CD4-positive, alpha-beta T cell treated with Interleukin-21 for 1 hour (primary cell): ENCODE results near the gene AP1B1.
"Not testable (repeated sequence)": the region's sequence is repeated elsewhere in the genome, so short reads cannot be mapped to it uniquely, and the experiment has no call there.

ENCODE experiments used
- DNase-seq: peaks from one replicate; pipeline ENCODE4 v3.0.0-alpha.2; 2020

The AP1B1 gene

GRCh38 chr22:29346659-29347058 lies 41.7 kb downstream of the AP1B1 start:
- DNase-seq = no peak

- DNase-seq = no peak
Observed at GRCh38 chr22:29345932-29346331, 42.4 kb downstream of the AP1B1 start.

DNA sequence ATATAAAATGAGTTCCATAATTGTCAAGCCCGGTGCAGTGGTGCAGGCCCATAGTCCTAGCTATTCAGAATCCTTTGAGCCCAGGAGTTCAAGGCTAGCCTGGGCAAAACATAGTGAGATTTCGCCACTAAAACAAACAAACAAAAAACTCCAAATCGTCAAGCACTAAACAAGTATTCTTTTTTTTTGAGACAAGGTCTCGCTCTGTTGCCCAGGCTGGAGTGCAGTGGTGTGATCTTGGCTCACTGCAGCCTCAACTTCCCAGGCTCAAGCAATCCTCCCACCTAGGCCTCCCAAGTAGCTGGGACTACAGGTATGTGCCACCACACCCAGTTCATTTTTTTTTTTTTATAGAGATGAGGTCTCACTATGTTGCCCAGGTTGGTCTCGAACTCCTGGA lies 43.5 kb downstream of the AP1B1 start:
- DNase-seq = not testable (repeated sequence)

DNA sequence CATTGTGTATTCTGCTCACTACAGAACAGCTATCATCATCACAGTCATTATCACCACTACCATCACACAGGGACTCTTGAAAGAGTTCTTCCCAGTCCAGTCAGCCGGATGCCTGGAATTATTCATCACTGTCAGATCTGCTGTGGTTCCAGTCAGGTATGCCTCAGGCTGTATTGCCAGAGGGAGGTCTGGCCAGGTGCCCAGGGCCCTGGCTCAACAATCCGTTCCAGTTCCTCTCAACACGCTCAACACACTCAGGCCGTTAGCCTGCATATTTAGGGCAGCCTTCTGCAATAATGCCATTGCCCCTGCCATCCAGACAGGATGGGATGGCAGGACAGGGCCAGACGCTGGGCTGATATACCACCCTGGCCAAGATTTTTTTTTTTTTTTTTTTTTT lies 44.2 kb downstream of the AP1B1 start:
- no peak for DNase-seq

- DNase-seq = no peak
Observed at GRCh38 chr22:29343313-29343805, 45.0 kb downstream of the AP1B1 start.

- no peak for DNase-seq
Observed at GRCh38 chr22:29342577-29343312, 45.6 kb downstream of the AP1B1 start.

DNA sequence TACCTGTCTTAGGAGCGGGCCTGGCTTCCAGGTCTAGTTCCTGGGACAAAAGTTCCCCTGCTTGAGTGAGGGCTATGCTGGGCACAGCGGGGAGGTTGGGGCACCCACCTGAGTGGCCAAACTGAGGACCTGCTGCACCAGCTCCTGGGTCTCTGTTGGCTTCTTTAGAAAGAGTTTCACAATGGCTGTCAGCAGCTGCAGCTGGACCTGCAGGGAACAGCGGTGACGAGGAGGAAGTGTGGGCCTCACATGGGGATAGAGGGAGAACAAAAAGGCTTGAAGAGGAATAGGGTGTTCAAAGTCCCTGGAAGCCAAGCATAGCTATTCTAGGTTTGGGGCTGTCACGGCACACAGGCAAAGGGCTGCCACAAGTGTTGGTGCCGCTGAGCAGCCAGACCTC lies 46.2 kb downstream of the AP1B1 start:
- DNase-seq = no peak

GRCh38 chr22:29341849-29342127 lies 46.6 kb downstream of the AP1B1 start:
- DNase-seq = no peak

DNA sequence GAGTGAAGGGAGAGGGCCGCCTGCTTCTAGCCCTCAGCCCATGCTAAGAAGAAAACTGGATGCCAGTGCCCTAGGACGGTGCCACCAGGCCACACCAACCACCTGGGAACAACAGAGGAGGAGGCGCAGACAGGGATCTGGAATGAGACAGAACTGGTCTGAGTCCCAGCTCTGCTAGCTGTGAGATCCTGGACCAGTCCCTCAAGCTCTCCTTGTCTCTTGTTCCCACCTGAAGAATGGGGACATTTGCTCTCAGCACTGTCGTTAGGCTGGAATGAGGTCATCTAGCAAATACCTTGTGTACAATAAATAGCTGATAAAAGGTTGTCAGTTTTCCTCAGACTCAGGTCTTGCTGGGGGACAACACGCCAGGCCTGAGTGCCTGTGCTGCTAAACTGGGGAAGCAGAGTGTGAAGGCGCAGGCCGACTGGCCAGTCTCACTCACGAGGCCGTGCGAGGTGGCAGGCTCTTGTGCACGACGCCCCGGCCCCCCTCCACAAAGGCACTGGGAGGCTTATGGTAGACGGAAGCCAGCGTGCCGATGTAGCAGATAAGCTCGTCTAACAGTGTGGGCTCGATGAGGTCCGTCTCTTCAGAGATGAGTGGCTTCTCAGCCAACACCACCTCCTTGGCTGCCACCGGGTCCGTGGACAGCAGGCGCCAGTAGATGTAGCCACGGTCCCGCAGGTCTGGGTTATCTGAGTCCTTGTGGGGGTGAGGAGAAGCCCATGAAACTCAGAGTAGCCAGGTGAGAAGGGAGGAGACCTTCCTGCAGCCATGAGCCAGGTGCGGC lies 47.1 kb downstream of the AP1B1 start:
- DNase-seq = no peak

- DNase-seq = no peak
Observed at GRCh38 chr22:29340566-29340965, 47.8 kb downstream of the AP1B1 start.

- DNase-seq = no peak
Observed at GRCh38 chr22:29339381-29340235, 48.8 kb downstream of the AP1B1 start.

- DNase-seq = no peak
Observed at GRCh38 chr22:29338398-29338797, 50.0 kb downstream of the AP1B1 start.

DNA sequence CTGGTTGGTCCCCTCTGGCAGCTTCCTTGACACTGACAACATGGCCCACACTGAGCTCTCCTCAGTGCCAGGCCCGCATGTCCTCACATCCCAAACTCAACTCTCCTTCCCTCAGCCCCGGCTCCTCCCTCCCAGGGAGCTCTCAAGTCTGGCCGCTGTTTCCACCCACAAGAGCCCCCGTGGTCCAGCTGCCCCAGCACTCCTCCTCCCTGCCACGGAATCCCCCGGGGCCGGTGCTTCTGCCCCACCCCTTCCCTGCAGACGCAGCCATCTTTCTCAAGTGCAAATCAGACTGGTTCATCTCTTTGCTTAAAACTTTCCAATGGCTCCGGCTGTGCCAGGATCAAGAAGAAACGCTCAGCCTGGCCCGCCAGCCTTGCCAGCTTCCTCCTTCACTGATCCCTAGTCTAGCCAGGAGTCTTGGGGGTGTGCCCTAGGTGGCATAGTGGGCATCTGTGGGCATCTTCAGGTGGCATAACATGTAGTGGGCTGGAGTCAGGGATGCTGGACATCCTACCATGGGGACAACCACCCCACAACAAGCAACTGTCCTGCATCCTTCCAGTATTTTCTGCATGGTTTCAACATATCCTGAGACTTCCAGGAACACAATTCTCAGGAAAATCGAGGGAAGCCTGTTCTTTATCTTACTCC lies 50.6 kb downstream of the AP1B1 start:
- no peak for DNase-seq

- DNase-seq = no peak
Observed at GRCh38 chr22:29336751-29337490, 51.4 kb downstream of the AP1B1 start.

GRCh38 chr22:29335656-29336055 lies 52.7 kb downstream of the AP1B1 start:
- DNase-seq = no peak

DNA sequence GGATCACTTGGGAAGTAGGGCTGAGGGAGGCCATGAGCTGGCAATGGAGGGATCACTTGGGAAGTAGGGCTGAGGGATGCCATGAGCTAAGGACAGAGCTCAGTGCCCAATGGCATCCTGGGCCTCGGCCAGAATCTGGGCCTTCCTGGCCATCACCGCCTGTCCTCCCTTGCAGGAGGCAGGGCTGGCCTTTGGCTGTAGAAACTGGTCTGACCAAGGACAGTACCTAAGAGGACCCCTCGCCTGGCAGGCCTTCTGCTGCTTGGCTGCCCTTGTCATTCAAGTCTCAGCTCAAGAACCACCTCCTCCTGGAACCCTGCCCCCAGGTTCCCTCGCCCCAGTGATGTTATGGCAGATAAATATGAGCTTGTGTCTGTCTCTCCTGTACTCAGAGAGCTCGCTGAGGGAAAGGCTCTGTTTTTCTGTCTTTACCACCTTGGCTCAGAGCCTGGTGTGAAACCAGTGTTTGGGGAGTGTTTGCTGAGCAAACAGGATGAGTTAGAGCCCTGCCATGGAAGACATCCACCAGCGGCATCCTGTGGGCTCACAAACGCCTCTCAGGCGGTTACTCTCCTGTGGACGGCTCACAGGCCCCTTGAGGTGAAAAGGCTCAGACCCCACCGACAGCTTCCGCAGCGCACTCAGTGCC lies 53.5 kb downstream of the AP1B1 start:
- no peak for DNase-seq

DNA sequence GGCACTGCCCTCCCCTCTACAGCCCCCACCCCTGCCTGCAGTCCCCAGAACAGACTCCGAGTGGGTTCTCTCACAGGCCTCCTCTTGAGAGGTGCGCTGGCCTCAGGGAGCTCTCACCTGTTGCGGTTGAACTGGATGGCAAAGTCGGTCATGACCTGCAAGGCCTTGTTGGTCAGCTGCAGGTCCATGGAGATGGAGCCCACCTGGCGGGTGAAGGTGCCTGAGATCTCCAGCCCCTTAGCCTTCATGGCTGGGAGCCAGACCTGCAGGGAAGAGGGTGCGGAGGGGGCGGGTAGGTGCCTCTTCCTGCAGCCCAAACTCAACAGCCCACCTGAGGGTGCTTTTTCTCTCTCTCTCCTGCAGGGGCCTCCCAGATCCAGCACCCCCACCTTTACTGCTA lies 54.2 kb downstream of the AP1B1 start:
- no peak for DNase-seq

- DNase-seq = no peak
Observed at GRCh38 chr22:29332886-29333496, 55.4 kb downstream of the AP1B1 start.

- DNase-seq = no peak
Observed at GRCh38 chr22:29331658-29332300, 56.6 kb downstream of the AP1B1 start.

DNA sequence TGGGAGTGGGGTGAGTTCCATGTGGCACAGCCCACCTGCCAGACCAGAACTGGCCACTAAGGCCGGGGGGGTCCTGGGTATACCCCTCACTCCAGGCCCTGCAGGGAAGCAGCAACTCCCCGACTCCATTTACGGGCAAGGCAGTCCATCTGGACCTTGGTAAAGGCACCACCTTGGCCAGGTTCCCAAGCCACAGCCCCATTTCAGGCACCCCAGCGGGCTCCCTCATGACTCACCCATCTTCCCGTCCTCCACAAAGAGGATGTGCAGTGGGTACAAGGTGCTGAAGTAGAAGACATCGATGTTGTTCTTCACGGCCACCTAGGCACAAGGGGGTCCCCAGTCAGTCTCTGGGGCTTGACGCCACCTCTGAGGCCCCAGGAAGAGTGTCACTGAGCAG lies 57.2 kb downstream of the AP1B1 start:
- DNase-seq = no peak

- DNase-seq = no peak
Observed at GRCh38 chr22:29330753-29331152, 57.6 kb downstream of the AP1B1 start.
